CD4-positive, alpha-beta T cell treated with Interleukin-6 at 100 ng/mL for 8 hours (primary cell): Measurements from ENCODE around the gene ARAP3.

Experiments used
- DNase-seq: peaks from one replicate; pipeline ENCODE4 v3.0.0-alpha.2; 2020; ENCODE audit warnings: mixed read lengths, low spot score

The ARAP3 gene

GRCh38 chr5:141668601-141669265, 13.3 kb downstream of the ARAP3 start:
- no peak for DNase-seq

DNA sequence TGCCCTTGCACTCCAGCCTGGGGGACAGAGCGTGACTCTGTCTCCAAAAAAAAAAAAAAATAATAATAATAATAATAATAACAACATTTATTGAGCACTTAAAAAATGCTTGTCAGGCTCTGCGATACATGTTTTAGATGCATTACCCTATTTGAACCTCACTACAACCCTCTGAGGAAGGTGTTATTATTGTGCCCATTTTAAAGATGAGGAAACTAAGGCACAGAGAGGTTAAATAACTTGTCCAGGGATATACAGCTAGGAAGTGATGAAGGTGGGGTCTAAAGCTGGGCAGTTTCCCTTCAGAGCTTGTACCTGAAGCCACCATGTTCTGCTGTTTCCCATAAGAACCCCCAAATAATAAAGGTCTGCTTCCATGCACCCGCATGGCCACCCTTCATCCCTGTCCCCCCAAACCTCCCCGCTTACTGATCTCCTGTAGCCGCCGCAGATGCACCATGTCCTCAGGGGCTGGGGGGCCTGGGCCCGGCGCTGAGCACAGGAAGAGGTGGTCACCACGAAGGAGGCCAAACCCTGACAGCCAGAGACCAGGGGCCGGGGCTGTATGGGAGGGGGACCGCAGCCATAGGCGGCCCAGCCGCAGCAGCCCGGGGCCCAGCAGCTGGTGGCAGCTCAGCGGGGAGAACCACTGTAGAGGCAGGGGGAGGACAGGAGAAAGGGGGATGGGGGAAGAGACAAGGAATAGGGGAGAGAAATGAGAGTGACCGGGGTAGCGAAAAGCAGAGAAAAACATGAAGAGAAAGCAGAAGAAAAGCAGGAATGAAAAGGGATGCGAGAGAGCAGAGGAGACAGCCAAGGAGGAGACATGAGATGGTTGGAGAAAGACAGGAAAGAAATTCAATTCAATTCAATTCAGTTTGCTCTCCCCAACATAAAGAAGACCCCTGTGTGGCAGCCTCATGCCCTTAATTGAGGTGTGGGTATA, 15.8 kb downstream of the ARAP3 start:
- DNase-seq, result no peak

DNA sequence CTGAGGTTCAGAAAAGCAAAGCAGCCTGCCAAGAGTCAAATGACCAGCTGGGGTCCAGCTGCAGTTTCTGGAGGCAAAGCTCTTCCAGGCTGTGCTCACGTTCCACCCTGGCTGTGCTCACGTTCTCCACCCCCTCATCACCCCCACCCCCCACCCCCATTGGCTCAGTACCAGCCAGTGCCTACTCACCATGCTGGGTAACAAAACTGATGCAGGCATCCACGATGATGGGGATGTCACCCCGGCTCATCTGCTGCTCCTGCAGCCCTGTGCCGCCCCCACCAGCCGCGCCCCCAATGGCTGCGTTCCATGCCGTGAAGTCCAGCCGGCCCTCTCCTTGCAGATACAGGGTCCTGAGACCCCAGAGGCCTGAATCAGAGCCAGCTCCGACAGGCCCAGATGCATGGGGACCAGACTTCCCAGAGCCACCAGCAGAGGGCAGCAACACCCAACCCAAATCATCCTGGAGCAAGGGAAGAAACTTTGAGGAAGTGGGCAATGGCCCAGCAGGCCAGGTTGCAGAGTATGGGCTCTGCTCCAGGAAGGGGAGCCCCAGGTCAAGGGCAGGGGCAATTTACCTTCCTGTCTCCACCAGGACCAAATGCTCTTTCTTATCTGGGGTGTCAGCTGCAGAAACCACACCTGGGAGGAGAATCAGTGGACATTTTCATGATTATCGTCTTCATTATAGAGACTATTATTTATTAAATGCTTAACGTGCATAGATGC, 17.1 kb downstream of the ARAP3 start:
- DNase-seq, result peak; percentile 69

DNA sequence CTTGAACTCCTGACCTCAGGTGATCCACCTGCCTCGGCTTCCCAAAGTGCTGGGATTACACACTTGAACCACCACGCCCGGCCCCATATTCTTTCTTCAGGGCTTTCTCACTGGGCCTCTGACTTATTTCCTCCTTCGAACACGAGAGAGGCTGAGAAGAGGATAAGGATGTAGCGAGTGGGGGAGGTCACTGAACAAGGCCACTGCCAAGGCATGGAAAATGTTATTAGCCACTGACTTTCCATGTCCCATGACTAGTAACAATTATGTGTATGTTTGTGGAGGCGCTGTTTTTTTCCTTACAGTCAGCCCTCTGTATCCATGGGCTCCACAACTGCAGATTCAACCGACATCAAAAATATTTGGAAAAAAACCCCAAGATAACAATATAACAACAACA, 18.5 kb downstream of the ARAP3 start:
- DNase-seq, result no peak

DNA sequence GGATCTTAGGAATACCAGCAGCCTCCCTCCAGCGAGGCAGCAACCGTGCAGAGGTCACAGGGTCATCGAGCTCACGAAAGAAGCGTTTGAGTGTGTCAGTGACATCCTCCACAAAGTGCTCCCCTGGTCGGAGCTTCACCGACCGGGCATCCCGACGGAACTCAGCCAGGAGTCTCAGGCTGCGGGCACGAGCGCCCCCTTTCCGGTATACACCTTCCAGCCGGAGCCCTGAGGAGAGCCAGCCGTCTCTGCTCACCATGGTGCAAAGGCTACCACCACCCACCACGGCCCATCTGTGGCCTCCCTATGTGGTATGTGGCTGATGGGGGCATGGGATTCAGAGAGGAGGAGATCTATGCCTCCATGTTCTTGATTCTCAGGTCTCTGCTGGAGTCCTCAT, 20.0 kb downstream of the ARAP3 start:
- no peak for DNase-seq

DNA sequence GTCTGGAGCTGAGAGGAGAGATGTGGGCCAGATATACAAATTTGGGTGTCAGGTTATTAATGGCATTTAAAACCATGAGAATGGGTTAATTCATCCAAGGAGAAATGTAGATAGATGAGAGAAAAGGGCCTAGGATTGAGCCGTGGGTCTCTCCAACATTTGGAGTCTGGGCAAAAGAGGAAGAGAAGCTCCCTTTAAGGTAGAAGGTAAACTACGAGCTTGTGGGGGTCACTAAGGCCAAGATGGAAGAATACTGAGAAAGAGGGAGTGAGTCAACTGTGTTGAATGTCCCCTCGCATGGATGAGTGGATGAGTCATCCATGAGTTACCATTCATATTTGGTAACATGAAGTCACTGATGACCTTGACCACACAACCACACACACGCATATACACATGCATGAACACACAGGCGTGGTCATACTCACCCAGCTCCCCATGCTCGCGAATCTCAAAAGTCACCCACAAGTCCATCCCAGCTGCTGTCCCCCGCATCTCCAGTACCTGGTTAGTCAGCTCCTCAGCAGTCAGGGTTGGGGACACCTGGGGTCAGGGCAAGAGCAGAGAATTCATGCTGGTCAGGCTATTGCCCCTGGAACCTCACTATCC, 24.0 kb downstream of the ARAP3 start:
- no peak for DNase-seq

DNA sequence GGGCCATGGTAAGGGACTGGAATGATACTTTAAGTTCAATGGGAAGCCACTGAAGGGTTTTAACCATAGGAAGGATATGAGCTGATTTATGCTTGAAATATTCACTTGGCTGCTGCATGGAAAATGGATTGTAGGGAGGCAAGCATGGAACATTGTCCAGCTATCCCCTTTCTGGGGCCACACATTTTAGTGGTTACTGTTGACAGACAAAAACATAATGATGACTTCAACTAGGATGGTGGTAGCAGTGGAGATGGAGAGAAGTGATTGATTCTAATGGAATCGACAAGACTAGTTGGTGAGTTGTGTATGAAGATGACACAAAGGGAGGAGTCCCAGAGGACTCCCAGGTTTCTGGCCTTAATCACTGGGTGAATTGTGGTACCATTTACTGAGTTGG, 24.6 kb downstream of the ARAP3 start:
- DNase-seq, result no peak

DNA sequence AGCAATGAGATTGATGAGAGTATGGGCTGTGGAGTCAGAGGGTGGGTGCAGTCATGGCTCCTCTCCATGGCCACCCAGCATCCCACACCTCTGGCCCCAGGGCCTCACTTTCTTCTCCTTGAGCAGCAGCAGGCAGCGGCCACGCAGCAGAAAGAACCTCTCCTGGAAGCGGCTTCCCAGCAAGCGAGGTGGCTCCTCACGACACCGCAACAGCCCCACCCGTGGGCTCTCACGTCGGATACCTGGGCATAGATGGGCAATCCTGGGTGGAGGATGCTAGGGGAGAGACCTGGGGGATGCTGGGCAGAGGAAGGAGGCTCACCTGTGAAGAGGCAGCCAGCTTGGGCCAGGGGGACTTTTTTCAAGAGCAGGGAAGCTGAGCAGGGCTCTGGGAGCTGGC, 25.6 kb downstream of the ARAP3 start:
- no peak for DNase-seq

DNA sequence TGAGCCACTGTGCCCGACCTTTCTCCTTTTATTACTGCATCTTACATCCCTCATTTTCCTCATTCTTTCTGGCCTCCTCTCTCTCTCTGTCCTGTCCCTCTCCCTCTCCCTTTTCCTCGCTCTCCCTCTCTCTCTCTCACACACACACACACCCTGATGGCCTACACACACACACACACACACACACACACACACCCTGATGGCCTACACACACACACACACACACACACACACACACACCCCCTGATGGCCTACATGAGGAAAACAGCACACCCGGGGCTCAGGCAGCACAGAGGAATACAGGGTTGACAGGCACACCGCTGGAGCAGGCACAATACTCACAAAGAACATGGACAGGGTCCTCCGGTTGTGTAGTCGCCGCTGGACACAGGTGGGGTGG, 27.0 kb downstream of the ARAP3 start:
- no peak for DNase-seq

- DNase-seq, result no peak
Measured at GRCh38 chr5:141654298-141654697, 27.7 kb downstream of the ARAP3 start.

GRCh38 chr5:141651728-141652105, 30.3 kb downstream of the ARAP3 start:
- DNase-seq, result no peak

GRCh38 chr5:141650851-141651727, 30.9 kb downstream of the ARAP3 start, which contains the start of gene FCHSD1:
Gene FCHSD1 (minus strand): TSS chr5:141651418. CDS start chr5:141651368, 50 bp downstream.
- peak; percentile 82 for DNase-seq

DNA sequence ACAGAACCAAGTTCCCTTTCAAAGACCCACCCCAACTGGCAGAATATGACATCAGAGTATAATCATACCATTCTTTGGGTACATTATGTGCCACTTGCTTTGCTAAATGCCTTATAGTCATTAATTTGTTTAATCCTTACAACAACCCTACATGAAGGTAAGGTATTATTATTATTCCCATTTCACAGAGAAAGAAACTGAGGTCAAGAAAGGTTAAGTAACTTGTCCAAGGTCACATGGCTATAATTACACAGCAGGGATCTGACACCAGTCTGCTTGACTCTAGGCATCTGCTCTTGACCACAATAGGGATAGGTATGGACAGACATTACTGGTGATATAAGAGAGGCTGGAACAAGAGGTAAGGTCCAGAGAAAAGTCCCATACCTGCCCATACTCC, 32.1 kb downstream of the ARAP3 start:
- DNase-seq, result no peak

- DNase-seq, result no peak
Measured at GRCh38 chr5:141649056-141649688, 32.9 kb downstream of the ARAP3 start.

- no peak for DNase-seq
Measured at GRCh38 chr5:141647851-141648250, 34.2 kb downstream of the ARAP3 start.

- DNase-seq, result no peak
Measured at GRCh38 chr5:141647242-141647641, 34.8 kb downstream of the ARAP3 start.

- no peak for DNase-seq
Measured at GRCh38 chr5:141646026-141646425, 36.0 kb downstream of the ARAP3 start.

DNA sequence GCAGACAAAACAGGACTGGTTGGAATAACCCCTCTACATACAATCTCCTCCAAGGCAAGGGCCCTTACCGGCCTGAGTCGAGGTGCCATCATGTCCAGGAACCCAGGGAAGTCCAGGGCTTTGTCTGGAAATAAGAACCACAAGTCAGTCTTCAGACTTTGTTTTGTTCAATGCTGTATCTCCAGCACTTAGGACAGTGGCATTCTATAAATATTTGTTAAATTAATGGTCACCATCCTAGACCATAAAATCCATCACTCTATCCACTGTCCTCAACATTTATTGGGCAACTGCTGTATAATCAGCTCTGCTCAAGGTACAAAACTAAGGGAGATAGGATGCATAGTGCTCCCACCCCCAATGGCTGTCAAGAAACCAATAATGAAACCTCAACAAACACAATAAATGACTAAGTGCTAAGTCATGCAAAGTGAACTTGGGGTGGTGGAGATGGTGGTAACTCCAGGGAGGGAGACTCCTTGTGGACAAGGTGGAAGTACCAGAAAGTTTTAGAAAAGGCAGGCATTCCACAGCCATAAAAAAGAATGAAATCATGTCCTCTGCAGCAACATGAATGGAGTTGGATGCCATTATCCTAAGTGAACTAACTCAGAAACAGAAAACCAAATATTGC, 40.3 kb downstream of the ARAP3 start:
- DNase-seq, result no peak

DNA sequence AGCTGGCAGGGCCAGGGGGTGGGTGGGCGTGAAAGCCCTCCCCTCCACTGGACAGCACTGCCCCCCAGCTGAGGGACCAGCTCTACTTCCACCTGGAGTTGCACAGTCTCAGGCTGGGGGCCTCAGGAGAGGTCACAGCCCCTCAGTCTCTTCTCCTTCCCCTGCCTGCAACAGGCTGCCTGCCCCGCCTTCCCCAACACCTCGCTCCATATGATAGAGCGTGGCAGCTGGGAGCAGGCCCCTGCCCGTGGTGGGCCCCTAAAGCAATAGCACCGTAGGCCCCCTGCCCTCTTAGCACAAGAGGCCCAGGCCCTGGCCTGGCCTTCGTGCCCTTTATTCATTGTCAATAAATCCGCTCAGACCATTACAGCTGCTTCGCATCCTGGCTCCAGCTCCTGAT, 41.3 kb downstream of the ARAP3 start:
- DNase-seq, result no peak

DNA sequence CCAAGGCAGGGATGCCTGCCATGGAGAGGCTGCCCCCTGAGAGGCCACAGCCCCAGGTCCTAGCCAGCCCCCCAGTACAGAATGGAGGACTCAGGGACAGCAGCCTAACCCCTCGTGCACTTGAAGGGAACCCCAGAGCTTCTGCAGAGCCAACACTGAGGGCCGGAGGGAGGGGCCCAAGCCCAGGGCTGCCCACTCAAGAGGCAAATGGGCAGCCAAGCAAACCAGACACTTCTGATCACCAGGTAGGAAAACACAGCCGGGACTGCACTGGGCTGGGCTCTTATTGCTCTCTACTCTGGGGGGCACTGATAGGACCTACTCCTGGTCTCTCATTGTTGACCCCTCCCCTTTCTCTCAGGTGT, 42.0 kb downstream of the ARAP3 start:
- no peak for DNase-seq
